T-helper 1 cell treated with Interleukin-12 subunit alpha and Interleukin-12 subunit beta and Interleukin-4 antibody, amounts not matched to agents 30 μg/mL and 1 μg/mL, for 36 hours (primary cell): ENCODE measurements around the gene PGLYRP4.
A peak's percentile ranks its signal among the peaks of the same experiment; 100 is the strongest.

Experiments used
- H3K27ac Mint-ChIP-seq: one replicate; pipeline ENCODE4 v1.8.0; 2021; ENCODE audit warnings: mild to moderate bottlenecking, mixed read lengths
- H3K27me3 Mint-ChIP-seq: one replicate; pipeline ENCODE4 v1.8.0; 2021; ENCODE audit warnings: low read depth, mixed read lengths
- H3K36me3 Mint-ChIP-seq: one replicate; pipeline ENCODE4 v1.8.0; 2021; ENCODE audit warnings: low read depth, mixed read lengths
- H3K4me1 Mint-ChIP-seq: one replicate; pipeline ENCODE4 v1.8.0; 2021; ENCODE audit warnings: low read depth, mixed read lengths
- H3K4me3 Mint-ChIP-seq: one replicate; pipeline ENCODE4 v1.8.0; 2021; ENCODE audit warnings: mild to moderate bottlenecking, moderate library complexity, mixed read lengths
- H3K9me3 Mint-ChIP-seq: one replicate; pipeline ENCODE4 v1.8.0; 2021; ENCODE audit warnings: mixed read lengths

The PGLYRP4 gene

GRCh38 chr1:153387785-153388184 lies 39.1 kb upstream of the PGLYRP4 start:
- H3K36me3 Mint-ChIP-seq, result no peaks in the 10 kb centered on the region
- peaks cover 9% of the 10 kb centered on the region for H3K4me1 Mint-ChIP-seq
- H3K9me3 Mint-ChIP-seq, result no peaks in the 10 kb centered on the region
- no peak overlapping the region for H3K27ac Mint-ChIP-seq
- peaks cover 15% of the 10 kb centered on the region for H3K27me3 Mint-ChIP-seq
- no peak overlapping the region for H3K4me3 Mint-ChIP-seq

GRCh38 chr1:153387001-153387400 lies 38.4 kb upstream of the PGLYRP4 start:
- Mint-ChIP-seq H3K27me3 (peaks cover 23% of the 10 kb centered on the region), H3K4me1 (peaks cover 9% of the 10 kb centered on the region)

GRCh38 chr1:153386500-153386901 lies 37.9 kb upstream of the PGLYRP4 start:
- Mint-ChIP-seq H3K4me1 (peaks cover 9% of the 10 kb centered on the region), H3K4me3 (no peak overlapping the region), H3K36me3 (no peaks in the 10 kb centered on the region), H3K9me3 (peaks cover 11% of the 10 kb centered on the region), H3K27ac (peak overlapping the region; percentile 2), H3K27me3 (peaks cover 26% of the 10 kb centered on the region)

More at GRCh38 chr1:153387001-153387400, 38.4 kb upstream of the PGLYRP4 start:
- no peak overlapping the region for H3K27ac Mint-ChIP-seq
- H3K36me3 Mint-ChIP-seq, result no peaks in the 10 kb centered on the region
- no peak overlapping the region for H3K4me3 Mint-ChIP-seq
- H3K9me3 Mint-ChIP-seq, result peaks cover 6% of the 10 kb centered on the region

GRCh38 chr1:153384958-153385580 lies 36.4 kb upstream of the PGLYRP4 start:
- H3K9me3 Mint-ChIP-seq, result peaks cover 16% of the 10 kb centered on the region
- peaks cover 30% of the 10 kb centered on the region for H3K27me3 Mint-ChIP-seq
- H3K36me3 Mint-ChIP-seq, result no peaks in the 10 kb centered on the region
- peaks cover 9% of the 10 kb centered on the region for H3K4me1 Mint-ChIP-seq
- H3K4me3 Mint-ChIP-seq, result no peak overlapping the region
- no peak overlapping the region for H3K27ac Mint-ChIP-seq

GRCh38 chr1:153380711-153381110 lies 32.1 kb upstream of the PGLYRP4 start:
- no peak overlapping the region for H3K4me3 Mint-ChIP-seq
- no peak overlapping the region for H3K27ac Mint-ChIP-seq
- no peaks in the 10 kb centered on the region for H3K36me3 Mint-ChIP-seq
- no peaks in the 10 kb centered on the region for H3K4me1 Mint-ChIP-seq
- H3K27me3 Mint-ChIP-seq, result peaks cover 48% of the 10 kb centered on the region
- H3K9me3 Mint-ChIP-seq, result peaks cover 16% of the 10 kb centered on the region

- Mint-ChIP-seq H3K4me3 (no peak overlapping the region), H3K27ac (no peak overlapping the region), H3K36me3 (no peaks in the 10 kb centered on the region), H3K9me3 (peaks cover 16% of the 10 kb centered on the region), H3K27me3 (peaks cover 48% of the 10 kb centered on the region), H3K4me1 (no peaks in the 10 kb centered on the region)
These were observed 30.9 kb upstream of the PGLYRP4 start for GRCh38 chr1:153379591-153379990.

GRCh38 chr1:153375511-153375910 lies 26.9 kb upstream of the PGLYRP4 start, which contains the start of gene S100A12:
TSS of gene S100A12 (minus strand) at chr1:153375621. CDS start at chr1:153374592, 1,029 bp downstream.
- no peaks in the 10 kb centered on the region for H3K4me1 Mint-ChIP-seq
- no peak within 1 kb of the TSS for H3K4me3 Mint-ChIP-seq
- H3K27ac Mint-ChIP-seq, result no peak within 1 kb of the TSS
- H3K27me3 Mint-ChIP-seq, result peaks cover 35% of the 10 kb centered on the region
- no peaks in the 10 kb centered on the region for H3K9me3 Mint-ChIP-seq
- H3K36me3 Mint-ChIP-seq, result no peaks in the 10 kb centered on the region

GRCh38 chr1:153374071-153374470 lies 25.4 kb upstream of the PGLYRP4 start:
- H3K27ac Mint-ChIP-seq, result no peak overlapping the region
- no peak overlapping the region for H3K4me3 Mint-ChIP-seq
- peaks cover 45% of the 10 kb centered on the region for H3K27me3 Mint-ChIP-seq
- no peaks in the 10 kb centered on the region for H3K36me3 Mint-ChIP-seq
- no peaks in the 10 kb centered on the region for H3K9me3 Mint-ChIP-seq
- no peaks in the 10 kb centered on the region for H3K4me1 Mint-ChIP-seq

- no peak overlapping the region for H3K4me3 Mint-ChIP-seq
- no peak overlapping the region for H3K27ac Mint-ChIP-seq
- H3K4me1 Mint-ChIP-seq, result no peaks in the 10 kb centered on the region
These were observed 23.9 kb upstream of the PGLYRP4 start for GRCh38 chr1:153372571-153372970.

GRCh38 chr1:153371231-153371630 lies 22.6 kb upstream of the PGLYRP4 start:
- Mint-ChIP-seq H3K9me3 (no peaks in the 10 kb centered on the region), H3K36me3 (no peaks in the 10 kb centered on the region), H3K4me3 (no peak overlapping the region), H3K4me1 (no peaks in the 10 kb centered on the region), H3K27ac (no peak overlapping the region), H3K27me3 (peaks cover 27% of the 10 kb centered on the region)

More at GRCh38 chr1:153372571-153372970, 23.9 kb upstream of the PGLYRP4 start:
- peaks cover 33% of the 10 kb centered on the region for H3K27me3 Mint-ChIP-seq
- H3K36me3 Mint-ChIP-seq, result no peaks in the 10 kb centered on the region
- no peaks in the 10 kb centered on the region for H3K9me3 Mint-ChIP-seq

GRCh38 chr1:153370146-153370545 lies 21.5 kb upstream of the PGLYRP4 start:
- no peaks in the 10 kb centered on the region for H3K9me3 Mint-ChIP-seq
- H3K4me3 Mint-ChIP-seq, result no peak overlapping the region
- H3K4me1 Mint-ChIP-seq, result no peaks in the 10 kb centered on the region
- H3K36me3 Mint-ChIP-seq, result no peaks in the 10 kb centered on the region
- H3K27me3 Mint-ChIP-seq, result peaks cover 27% of the 10 kb centered on the region
- H3K27ac Mint-ChIP-seq, result no peak overlapping the region

GRCh38 chr1:153368495-153368894 lies 19.9 kb upstream of the PGLYRP4 start:
- no peak overlapping the region for H3K4me3 Mint-ChIP-seq
- H3K27me3 Mint-ChIP-seq, result peaks cover 33% of the 10 kb centered on the region
- no peaks in the 10 kb centered on the region for H3K9me3 Mint-ChIP-seq
- H3K4me1 Mint-ChIP-seq, result no peaks in the 10 kb centered on the region
- no peaks in the 10 kb centered on the region for H3K36me3 Mint-ChIP-seq
- H3K27ac Mint-ChIP-seq, result no peak overlapping the region

GRCh38 chr1:153367090-153367489 lies 18.4 kb upstream of the PGLYRP4 start:
- H3K4me1 Mint-ChIP-seq, result no peaks in the 10 kb centered on the region
- H3K9me3 Mint-ChIP-seq, result no peaks in the 10 kb centered on the region
- no peak overlapping the region for H3K27ac Mint-ChIP-seq
- peaks cover 27% of the 10 kb centered on the region for H3K27me3 Mint-ChIP-seq
- no peaks in the 10 kb centered on the region for H3K36me3 Mint-ChIP-seq
- no peak overlapping the region for H3K4me3 Mint-ChIP-seq

- Mint-ChIP-seq H3K36me3 (no peaks in the 10 kb centered on the region), H3K27ac (no peak overlapping the region)
These were observed 17.6 kb upstream of the PGLYRP4 start for GRCh38 chr1:153366261-153366660.

GRCh38 chr1:153365696-153366095 lies 17.1 kb upstream of the PGLYRP4 start:
- Mint-ChIP-seq H3K9me3 (no peaks in the 10 kb centered on the region), H3K4me3 (no peak overlapping the region), H3K36me3 (no peaks in the 10 kb centered on the region), H3K27ac (no peak overlapping the region), H3K4me1 (no peaks in the 10 kb centered on the region), H3K27me3 (peaks cover 17% of the 10 kb centered on the region)

More at GRCh38 chr1:153366261-153366660, 17.6 kb upstream of the PGLYRP4 start:
- Mint-ChIP-seq H3K27me3 (peaks cover 19% of the 10 kb centered on the region), H3K4me1 (no peaks in the 10 kb centered on the region), H3K9me3 (no peaks in the 10 kb centered on the region), H3K4me3 (no peak overlapping the region)
